ENCODE data around the gene FNIP1. TPM values are rescaled to one million over a fixed set of nuclear protein-coding genes. Genes with fewer than 3 reads are reported as not detected.

Gene FNIP1
- polyA plus RNA-seq, 1 donor from 2014 or later: 18.1 TPM

GRCh38 chr5:131605086-131605485 lies 191.7 kb downstream of the FNIP1 start:
- Histone ChIP-seq H3K4me3 (ENCODE audit: low read length) (no peak overlapping the region), H3F3A (ENCODE audit: insufficient read depth, low read length, poor library complexity, severe bottlenecking) (no peaks in the 10 kb centered on the region), H3K9me2 (ENCODE audit: insufficient read depth, low read length) (no peaks in the 10 kb centered on the region), H2AFZ (ENCODE audit: low read depth, low read length) (no peak overlapping the region), H3K36me3 (ENCODE audit: insufficient read depth, low read length) (no peaks in the 10 kb centered on the region), H3K27ac (ENCODE audit: low read length) (no peak overlapping the region), H3K4me2 (ENCODE audit: low read length) (no peak overlapping the region), H3K79me2 (replicated peaks; ENCODE audit: insufficient read depth, low read length) (peaks cover 13% of the 10 kb centered on the region), H4K20me1 (ENCODE audit: insufficient read depth) (no peaks in the 10 kb centered on the region), H3K27me3 (ENCODE audit: insufficient read depth, low read depth, low read length) (no peaks in the 10 kb centered on the region), H3K9me3 (ENCODE audit: low read length) (no peaks in the 10 kb centered on the region), H3K9ac (ENCODE audit: low read length) (no peak overlapping the region)
- TF ChIP-seq MXI1 (conservative IDR thresholded peaks at IDR 0.05; ENCODE audit: poor library complexity, severe bottlenecking): no peak
- TF ChIP-seq TAF1 (IDR thresholded peaks at IDR 0.05; ENCODE audit: low read depth): no peak
- TF ChIP-seq EP300 (conservative IDR thresholded peaks at IDR 0.05; ENCODE audit: poor library complexity, severe bottlenecking): no peak
- no peak for TF ChIP-seq POLR2AphosphoS5 (IDR thresholded peaks at IDR 0.05)
- TF ChIP-seq REST (IDR thresholded peaks at IDR 0.05; ENCODE audit: borderline replicate concordance): no peak
- no peak for TF ChIP-seq EZH2 (IDR thresholded peaks at IDR 0.05; ENCODE audit: borderline replicate concordance, insufficient read depth, low read length, poor library complexity, severe bottlenecking)
- no peak for TF ChIP-seq RAD21 (conservative IDR thresholded peaks at IDR 0.05)
- TF ChIP-seq SMC3 (conservative IDR thresholded peaks at IDR 0.05; ENCODE audit: poor library complexity): no peak
- TF ChIP-seq CTCF (IDR thresholded peaks at IDR 0.05; ENCODE audit: poor library complexity, severe bottlenecking): no peak

GRCh38 chr5:131595088-131596033 lies 201.5 kb downstream of the FNIP1 start:
- TF ChIP-seq POLR2AphosphoS5 (IDR thresholded peaks at IDR 0.05) (no peak), EZH2 (IDR thresholded peaks at IDR 0.05; ENCODE audit: borderline replicate concordance, insufficient read depth, low read length, poor library complexity, severe bottlenecking) (no peak), RAD21 (conservative IDR thresholded peaks at IDR 0.05) (no peak)
- Histone ChIP-seq H3K36me3 (ENCODE audit: insufficient read depth, low read length) (no peaks in the 10 kb centered on the region), H4K20me1 (ENCODE audit: insufficient read depth) (no peaks in the 10 kb centered on the region), H3F3A (ENCODE audit: insufficient read depth, low read length, poor library complexity, severe bottlenecking) (no peaks in the 10 kb centered on the region), H3K9ac (ENCODE audit: low read length) (no peak overlapping the region), H3K27me3 (ENCODE audit: insufficient read depth, low read depth, low read length) (no peaks in the 10 kb centered on the region), H3K9me3 (ENCODE audit: low read length) (no peaks in the 10 kb centered on the region), H3K9me2 (ENCODE audit: insufficient read depth, low read length) (no peaks in the 10 kb centered on the region), H3K27ac (ENCODE audit: low read length) (no peak overlapping the region), H2AFZ (ENCODE audit: low read depth, low read length) (no peak overlapping the region), H3K4me3 (ENCODE audit: low read length) (no peak overlapping the region), H3K4me2 (ENCODE audit: low read length) (no peak overlapping the region), H3K79me2 (replicated peaks; ENCODE audit: insufficient read depth, low read length) (no peaks in the 10 kb centered on the region)

Measured in neural cell (in vitro differentiated cells).